Fibroblast of lung (primary cell): ENCODE results near the gene PHF20.

Experiments used
- EZH2 ChIP-seq: IDR thresholded peaks from 2 replicates; pipeline ENCODE4 v1.5.1; 2012; ENCODE audit warnings: low read length, control low read depth, mild to moderate bottlenecking; ENCODE audit errors: missing control alignments
- TF ChIP-seq, protein P1 (sequence below), 2 donors: IDR thresholded peaks in 1 of 2; conservative IDR thresholded peaks in 1 of 2; 1 replicate in 1 of 2; 2 replicates in 1 of 2; pipeline ENCODE4 v1.5.1; 2011 to 2012; ENCODE audit warnings: low read length in 2 of 2, control low read depth in 1 of 2, inconsistent platforms in 1 of 2, low read depth in 1 of 2, mild to moderate bottlenecking in 1 of 2

DNA sequence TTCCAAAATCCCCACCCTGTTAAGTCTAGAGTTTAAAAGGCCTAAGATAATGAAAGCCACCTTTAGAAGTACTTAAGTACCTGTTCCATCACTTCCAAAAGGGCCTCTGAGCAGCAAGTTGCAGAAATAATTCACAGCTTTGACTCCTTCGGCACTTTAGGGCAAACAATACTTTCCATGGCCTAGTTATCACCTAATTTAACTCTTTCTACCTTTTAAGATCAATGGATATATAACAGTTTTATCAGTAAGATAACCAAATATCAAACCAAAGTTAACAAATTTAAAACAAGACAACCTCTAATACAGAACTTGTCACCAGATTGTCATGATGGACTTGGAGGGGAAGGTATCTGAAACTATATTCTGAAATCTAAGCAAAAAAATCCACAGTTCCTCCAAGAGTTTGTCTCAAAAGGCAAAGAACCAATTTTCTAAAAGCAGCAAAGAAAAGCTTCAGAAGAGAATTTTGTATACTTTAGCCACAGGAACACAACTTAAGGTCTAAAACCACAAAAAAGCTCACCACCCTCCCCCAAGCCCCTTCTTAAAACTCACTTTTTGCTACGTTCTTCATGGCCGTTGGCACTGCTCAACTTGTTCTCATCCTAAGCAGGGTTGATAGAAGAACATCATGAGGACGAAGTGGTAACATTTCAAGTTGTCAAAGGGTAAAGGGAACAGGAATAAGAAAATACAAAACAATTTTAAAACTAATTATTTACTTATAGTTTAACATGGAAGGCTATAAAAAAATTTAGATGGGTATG is 33.2 kb upstream of the PHF20 start:
- TF ChIP-seq, protein P1, sequence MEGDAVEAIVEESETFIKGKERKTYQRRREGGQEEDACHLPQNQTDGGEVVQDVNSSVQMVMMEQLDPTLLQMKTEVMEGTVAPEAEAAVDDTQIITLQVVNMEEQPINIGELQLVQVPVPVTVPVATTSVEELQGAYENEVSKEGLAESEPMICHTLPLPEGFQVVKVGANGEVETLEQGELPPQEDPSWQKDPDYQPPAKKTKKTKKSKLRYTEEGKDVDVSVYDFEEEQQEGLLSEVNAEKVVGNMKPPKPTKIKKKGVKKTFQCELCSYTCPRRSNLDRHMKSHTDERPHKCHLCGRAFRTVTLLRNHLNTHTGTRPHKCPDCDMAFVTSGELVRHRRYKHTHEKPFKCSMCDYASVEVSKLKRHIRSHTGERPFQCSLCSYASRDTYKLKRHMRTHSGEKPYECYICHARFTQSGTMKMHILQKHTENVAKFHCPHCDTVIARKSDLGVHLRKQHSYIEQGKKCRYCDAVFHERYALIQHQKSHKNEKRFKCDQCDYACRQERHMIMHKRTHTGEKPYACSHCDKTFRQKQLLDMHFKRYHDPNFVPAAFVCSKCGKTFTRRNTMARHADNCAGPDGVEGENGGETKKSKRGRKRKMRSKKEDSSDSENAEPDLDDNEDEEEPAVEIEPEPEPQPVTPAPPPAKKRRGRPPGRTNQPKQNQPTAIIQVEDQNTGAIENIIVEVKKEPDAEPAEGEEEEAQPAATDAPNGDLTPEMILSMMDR (conservative IDR thresholded peaks at IDR 0.05 in 1 of 2, IDR thresholded peaks at IDR 0.05 in 1 of 2; ENCODE audit: low read depth in 1 of 2, low read length in 2 of 2): no peak
- TF ChIP-seq EZH2: no peak
